HG03432 (cell line): ENCODE measurements around the gene GRIN3A.
A peak's percentile ranks its signal among the peaks of the same experiment; 100 is the strongest.
"Not testable (repeated sequence)": the region's sequence is repeated elsewhere in the genome, so short reads cannot be mapped to it uniquely, and the experiment has no call there.

Source experiments
- ATAC-seq: cut with Tn5 transposase; IDR thresholded peaks from one replicate; pipeline ENCODE4 v1.9.1; 2021; ENCODE audit warnings: mild to moderate bottlenecking, moderate library complexity; ENCODE audit not compliant: unreplicated experiment

GRIN3A gene

DNA sequence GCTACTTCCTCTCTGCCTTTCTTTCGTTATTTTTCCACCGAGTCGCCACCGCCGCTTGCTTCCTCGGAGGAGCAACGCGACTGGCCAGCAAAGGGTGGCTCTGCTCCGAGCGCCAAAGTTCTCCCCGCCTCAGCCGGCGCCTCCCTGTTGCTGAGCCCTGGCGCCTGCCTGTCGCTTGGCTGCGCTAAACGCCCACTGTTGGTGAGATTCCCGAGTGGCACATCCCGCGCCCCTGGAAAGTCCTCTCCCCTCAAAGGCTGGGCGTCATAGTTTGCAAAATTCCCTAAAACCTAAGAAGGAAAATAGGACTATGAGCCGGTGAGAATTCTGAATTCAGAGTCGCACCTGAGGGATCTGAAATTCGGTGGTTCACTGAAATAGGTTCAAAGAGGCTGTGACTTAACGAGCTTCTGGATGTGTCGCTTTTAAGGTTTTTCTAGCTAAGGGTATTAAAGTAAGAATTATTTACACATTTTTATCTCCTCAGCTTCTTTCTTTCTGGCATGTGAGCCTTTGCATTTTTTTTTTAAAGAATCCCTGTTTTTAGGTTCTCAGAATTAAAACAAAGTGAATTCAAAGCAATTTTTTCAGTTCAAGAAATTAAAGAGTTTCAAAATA, at the start of gene GRIN3A:
GRIN3A (minus strand) TSS at position 82 of the 618 bp plus-strand sequence. CDS start 668 bp downstream, outside the sequence.
- no peak for ATAC-seq

DNA sequence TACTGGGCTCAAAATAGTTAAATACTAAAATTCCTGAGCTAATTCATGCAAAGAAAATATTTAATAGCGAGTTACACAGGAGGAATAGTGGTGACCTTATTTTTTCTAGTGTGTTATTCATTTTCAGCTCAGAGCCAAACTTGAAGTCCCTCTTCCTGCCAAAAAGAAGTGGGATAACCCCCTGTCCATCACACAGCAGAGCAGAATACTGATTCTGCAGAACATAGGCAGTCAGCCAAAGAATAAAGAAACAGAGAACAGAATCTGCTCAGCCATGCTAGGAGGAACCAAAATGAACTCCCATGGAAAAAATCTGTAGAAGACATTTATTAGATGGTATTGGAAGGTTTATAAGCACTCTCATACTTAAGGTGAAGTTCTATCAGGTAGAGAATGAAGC, 49.4 kb upstream of the GRIN3A start:
- ATAC-seq = no peak

DNA sequence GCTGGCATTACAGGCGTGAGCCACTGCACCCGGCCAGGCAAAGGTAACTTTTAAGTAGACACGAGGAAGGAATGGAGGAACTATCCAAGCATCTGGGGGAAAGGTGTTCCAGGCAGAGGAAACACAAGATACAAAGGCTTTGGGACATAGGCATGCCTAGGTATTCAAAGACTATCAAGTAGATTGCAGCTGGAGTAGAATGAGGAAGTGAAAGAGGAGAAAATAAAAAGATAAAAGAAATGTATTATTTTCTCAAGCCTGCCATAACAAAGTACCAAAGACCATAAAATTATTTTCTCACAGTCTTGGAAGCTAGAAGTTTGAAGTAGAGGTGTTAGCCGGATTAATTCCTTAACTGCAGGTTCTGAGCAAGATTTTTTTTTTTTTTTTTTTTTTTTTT, 39.9 kb upstream of the GRIN3A start:
- ATAC-seq = no peak

DNA sequence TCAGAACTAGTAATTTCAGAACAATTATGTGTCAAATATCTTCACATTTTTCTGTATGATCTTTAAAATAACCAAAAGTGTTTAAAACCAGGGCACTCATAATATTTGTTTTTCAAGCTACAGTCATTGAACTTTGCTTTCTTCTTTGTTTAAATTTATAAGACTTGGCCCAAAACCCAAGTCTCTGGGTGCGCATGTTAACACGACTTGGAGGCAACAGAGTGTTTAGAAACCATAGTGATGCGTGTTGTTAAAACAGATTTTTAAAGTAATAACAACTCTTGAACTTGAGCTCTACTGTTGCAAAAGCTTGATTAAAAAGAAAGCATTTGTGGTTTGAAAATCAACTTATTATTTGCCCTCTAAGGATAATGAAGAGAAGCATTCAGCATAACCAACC, 26.0 kb upstream of the GRIN3A start:
- ATAC-seq = no peak

DNA sequence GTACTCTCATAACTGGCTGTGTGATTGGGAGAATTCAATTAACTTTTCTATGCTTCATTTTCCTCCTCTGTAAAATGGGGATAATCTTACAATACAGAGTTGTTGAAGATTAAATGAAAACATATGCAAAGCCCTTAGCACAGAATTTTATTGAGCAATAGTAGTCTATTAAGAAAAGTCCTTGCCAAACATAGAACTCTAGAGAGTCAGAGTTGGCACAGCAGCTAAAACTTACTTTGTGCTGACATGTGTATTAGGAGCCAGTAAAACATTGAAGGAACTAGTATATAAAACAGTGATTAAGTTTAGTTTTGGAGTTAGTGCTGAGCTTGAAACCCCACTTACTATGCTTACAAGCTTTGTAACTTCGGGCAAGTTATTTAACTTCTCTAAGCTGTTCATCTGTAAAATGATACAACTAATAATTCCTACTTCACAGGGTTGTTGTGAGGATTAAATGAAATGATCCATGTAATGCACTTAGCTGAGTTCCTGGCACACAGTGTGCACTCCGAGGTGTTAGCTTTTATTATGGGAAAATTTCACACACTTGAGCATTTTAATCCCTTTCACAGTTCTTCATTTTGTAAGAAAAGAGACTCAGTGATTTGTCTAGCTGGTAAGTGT, 20.0 kb upstream of the GRIN3A start:
- ATAC-seq = no peak

DNA sequence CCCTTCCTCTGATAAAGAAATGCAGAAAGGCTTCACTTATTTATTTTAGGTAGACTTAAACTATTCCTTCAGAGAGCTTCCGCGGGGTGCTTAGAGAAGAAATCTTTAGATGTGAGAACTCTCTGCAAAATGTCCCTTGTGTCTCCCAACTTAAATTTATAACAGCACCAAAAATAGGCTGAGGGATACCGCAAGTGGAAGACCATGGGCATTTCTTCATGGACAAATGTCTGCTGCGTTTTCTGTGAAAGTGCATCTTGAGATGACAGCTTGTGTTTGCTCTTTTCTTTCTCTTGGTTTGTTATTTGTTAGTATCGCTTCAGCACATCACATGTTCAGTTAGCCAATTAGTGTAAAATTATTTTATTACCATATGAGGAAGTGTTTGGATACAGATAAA, 15.3 kb upstream of the GRIN3A start:
- ATAC-seq = no peak

DNA sequence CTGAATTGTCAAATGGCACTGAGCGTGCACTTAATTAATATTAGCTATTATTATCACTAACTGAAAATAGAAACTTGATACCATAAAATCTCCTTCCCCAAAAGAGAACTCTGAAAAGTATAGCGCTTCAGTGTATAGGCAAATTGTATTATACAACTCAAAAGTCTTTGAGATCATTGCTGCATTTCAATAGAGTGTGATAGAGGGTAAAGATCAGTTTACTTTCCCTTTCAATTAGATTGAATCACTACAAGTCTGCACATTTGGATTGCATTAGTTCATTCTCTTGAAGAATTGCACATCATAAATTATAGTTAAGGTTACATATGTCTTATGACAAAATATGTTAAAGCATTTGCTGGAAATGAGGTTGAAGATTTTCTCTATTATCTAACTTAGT, 13.4 kb upstream of the GRIN3A start:
- no peak for ATAC-seq

DNA sequence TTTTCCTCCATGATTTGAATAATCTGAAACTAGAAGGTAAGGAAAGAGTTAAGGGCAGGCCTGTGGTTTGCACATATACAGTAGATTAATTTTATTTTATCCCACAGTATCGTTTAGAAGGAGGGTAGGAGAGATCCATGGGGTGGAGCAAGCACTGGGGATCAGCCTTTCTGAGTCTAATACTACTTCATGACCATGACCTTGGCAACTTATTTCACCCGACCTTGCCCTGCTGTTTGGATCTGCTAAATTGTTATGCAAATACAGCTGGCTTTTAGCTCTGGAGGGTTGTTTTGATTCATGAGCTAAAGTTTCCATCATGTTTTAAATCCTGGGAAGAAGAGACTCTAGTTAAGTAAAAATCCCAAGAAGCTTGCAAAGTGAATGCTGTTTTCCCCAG, 864 bp upstream of the GRIN3A start:
- no peak for ATAC-seq

DNA sequence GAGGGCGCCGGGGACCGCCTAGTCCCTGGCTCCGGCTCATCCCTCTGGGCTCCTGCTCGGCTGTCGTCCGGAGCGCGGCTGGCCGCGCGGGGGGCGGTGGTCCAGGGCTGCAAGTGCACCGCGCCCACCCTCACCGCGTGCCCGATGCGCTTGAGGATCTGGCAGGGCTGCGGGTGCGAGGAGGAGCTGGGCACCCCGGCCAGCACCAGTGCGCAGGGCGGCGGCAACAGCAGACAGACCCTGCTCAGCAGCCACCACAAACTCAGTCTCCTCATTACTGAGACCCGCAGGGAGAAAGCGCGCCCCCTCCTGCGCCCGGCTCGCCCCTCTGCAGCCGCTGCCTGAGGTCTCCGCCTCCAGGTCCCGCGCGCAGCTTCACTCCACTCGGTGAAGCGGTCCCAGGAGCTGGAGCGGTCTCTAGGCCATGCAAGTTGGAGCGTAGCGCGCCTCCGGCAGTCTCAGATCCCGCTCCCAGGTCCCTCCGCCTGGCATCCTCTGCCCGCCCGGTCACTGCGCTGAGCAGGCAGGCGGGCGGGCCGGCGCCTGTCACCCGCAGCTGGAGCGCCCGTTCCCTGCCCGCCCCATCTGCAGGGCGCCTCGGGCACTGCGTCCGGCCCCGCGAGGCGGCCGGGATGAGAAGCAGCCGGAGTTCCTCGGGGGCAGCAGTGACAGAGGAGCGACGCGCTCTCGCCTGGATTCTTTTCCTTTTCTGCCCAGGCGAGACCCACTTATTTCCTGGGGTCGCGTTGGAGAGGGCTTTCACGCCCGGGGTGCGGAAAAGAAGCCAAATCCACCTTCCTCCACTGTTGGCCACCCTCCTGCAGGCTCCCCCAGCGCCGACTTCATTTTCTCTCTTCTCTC, 512 bp downstream of the GRIN3A start:
- ATAC-seq = no peak

DNA sequence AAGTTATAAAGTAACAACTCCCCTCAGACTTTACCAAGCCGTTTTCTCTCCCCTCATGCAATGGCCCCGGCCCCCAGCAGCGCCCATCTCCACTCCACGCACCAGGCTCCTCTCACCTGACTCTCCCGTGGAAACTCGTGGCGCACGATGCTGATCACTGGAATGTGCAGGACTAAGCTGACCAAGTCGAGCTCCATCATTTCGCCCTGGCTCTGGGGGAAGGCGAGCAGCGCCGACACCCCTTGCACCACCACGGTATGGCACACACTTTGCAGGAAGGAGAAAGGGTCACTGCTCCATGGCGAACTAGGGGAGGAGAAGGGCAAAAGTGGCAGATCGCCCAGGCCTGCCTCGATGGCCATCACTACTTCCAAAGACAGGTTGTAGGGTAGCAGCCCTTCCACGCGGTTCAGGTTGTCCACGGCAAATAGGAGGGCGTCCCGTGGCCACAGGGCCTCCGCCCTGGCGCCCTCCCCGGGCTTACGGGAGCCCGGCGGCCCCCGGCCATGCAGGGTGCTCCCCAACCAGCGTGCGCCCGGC, 1.2 kb downstream of the GRIN3A start:
- no peak for ATAC-seq

DNA sequence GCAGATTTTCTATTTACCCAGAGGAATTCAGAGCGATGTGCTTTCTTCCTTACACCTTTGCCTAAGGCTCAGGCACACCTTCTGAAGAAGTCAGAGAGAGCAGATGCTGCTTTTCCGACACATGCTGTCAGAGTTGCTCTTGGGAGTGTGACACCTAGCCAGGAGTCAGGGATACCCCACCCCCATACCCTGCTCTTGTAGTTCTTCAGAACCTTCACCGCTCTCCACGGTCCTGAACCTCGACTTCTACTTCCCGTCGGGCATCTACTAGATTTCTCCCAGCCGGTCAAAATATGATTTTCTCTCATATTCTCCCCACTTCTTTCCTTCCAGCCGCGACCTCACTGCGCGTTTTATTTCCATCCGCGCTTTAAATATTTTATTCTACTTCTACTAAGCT, 1.7 kb downstream of the GRIN3A start:
- no peak for ATAC-seq

DNA sequence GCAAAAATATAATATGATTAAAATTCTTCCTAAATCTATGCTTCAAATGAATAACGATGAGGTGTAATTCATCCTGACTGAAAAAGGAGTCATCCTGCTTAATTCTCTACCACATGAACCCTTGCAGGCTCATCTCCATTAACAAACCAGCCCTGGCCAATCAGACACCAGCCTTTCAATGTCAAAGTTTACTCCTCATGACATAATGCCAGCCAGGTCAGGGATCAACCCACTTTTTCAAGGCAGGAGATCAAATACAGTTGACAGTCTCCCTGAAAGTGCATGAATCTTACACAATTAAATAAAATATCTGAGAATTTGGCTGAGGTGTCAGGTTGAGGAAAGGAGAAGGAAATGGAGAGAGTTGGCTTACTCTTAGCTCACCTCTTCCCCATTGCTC, 7.0 kb downstream of the GRIN3A start:
- no peak for ATAC-seq

DNA sequence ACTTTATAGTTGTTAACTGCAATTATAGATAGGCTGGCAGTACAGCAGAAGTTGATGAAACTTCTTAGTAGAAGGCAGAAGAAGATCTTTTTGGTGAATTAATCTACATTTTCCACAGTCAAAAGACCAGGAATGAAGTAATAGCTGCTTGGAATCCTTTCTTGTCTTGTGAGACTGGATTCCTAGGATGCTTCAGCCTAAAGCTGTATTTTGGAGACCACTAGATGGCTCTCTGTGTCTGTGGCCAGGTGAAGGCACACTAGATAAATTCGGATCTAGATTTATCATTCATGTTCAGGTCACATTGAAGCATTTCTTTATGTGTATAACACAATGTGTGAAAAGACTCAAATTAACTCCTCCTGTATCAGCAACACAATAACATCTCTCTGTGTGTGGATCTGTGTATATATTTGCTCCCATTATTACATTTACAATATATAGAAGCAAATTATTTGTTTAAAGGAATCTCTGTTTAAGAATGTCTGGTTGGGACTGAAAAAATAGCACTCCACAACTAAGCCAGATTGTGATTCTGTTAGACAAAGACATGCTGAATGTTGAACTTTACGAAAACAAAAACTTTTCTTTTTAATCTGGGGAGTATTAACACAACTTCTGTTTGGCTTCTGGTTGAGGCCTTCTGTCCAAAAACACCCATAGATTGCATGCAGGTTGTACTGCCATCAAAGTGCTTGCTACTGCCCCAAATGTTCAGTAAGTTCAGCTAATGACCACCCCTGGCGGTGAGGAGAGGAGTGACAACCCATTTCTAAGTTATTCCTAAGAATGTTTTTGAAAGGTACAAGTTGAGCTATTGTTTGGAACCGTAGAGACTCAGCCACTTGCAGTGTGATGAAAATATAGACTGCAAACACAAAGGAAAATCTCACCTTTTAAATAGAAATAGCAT, 10.6 kb downstream of the GRIN3A start:
- peak; percentile 92 for ATAC-seq

DNA sequence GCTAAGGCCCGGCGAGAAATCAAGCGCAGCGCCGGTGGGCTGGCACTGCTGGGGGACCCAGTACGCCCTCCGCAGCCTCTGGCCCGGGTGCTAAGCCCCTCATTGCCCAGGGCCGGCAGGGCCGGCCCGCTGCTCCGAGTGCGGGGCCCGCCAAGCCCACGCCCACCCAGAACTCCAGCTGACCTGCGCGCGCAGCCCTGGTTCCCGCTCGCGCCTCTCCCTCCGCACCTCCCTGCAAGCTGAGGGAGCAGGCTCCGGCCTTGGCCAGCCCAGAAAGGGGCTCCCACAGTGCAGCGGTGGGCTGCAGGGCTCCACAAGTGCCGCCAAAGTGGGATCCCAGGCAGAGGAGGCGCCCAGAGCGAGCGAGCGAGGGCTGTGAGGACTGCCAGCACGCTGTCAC, 14.2 kb downstream of the GRIN3A start:
- ATAC-seq = not testable (repeated sequence)

DNA sequence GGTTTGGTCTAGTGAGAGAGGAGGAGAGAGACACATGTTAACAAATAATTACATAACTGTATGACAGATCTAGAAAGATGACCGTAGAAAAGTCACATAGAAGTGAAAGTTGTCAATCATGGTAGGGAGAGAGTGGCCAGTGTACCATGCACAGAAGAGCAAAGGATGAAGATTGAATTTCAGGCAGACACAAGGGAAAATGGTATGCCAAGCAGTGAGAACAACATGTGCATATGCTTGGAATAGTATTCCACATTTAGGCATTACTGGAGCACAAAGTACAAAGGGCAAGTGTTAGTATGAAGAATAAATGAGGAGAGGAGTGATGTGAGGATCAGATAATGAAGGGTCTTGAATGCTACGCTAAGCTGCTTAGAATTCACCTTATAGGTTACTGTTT, 20.3 kb downstream of the GRIN3A start:
- ATAC-seq = no peak

DNA sequence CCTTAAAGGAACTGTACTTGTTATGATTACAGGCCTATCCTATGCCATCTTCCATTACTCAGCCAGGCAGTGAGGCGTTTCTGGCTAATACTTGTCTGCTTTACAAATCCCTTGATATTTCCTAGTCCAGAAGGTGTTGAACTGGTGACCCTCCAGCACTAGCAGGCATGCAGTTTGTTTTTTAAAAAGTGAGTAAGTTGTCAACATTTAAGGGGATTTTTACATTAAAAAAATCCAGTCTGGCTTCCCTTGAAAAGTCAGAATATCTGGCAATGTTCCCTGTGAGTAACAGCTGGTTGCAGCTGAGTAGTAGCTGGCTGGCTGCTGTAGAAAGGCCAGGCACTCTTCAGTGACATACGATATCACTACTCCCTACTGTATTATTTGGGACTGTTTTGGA, 21.8 kb downstream of the GRIN3A start:
- ATAC-seq = no peak

DNA sequence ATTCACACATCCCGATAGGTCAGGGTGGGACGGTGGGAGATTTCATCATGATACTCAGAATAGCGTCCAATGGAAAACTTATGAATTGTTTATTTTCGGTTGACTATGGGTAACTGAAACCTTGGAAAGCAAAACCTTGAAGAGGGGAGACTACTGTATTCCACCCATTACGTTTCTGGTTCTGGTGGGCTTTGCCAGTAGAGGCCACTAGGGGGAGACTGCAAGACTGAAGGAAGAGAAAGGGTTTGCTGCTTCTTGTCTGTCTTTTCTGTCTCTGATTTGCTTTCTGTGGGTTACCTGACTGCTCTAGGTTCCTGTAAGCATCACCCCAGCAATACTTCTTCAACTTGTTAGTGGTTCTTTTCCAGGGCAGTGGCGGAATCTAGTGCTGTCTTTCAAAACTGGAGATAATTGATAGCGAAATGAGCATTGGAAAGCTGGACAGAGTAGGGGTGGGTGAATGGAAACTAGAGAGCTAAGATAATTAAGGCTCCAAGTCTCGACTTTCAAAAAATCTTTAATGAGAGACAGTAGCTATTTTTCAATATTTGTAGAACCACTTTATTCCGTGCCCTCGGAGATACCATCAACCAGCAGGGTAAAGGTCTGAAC, 27.0 kb downstream of the GRIN3A start:
- peak; percentile 79 for ATAC-seq

DNA sequence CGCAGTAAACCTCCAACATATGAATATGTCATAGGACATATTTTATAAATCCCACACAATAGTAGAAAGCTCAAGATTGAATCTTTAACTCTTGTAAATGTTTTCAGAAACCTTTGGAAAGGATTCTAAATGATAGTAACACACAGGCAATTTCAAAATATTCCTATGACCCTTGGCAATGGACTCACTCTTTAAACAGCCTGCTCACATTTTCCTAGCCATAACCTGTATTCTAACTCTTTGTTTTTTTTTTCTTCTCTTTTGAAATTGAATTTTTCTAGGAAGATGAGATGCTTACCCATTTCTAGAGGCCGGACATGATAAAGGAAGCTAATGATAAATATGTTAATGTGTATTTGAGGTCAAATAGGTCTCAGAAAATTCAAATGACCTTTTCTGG, 29.6 kb downstream of the GRIN3A start:
- no peak for ATAC-seq

DNA sequence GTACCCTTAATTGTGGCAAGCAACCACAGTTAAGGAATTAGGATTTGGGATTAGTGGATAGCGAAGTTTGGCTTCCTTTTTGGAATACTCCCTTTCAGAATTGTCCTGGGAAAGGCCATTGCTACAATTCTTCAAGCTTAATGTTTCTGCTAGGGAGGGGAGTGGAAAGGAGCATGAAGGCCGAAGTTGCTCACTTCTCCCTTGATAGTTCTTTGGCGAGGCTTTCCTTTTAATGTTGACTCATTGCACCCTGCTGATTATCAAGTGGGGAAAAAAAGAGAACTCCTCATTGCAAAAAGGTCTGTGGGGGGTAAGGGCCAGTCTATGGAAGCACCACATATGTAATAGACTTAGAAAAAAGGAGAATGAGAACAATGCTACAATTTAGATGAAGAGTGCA, 30.7 kb downstream of the GRIN3A start:
- no peak for ATAC-seq

DNA sequence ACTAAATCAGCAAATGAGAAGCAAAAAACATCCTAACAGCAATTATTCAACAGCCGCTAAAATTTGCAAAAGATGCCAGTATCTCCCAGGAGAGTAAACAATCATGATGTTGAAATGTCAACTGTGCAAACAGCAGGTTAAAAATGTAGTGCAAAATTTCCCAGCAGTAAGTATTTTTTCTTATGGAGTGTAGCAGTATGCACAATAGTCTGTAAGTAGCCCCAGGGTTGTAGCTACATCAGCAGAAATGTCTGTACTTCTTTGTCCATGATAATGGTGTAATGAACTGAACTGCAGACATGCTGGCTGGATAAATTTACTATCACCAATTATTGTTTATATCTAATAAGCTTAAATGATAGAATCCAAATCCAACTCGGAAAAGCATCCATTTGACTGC, 31.4 kb downstream of the GRIN3A start:
- ATAC-seq = no peak
